GM19372 (cell line): ENCODE results near the gene C1orf74.
A peak's percentile ranks its signal among the peaks of the same experiment; 100 is the strongest.

Experiments used
- ATAC-seq: cut with Tn5 transposase; IDR thresholded peaks from one replicate; pipeline ENCODE4 v1.9.1; 2021; ENCODE audit warnings: mild to moderate bottlenecking, low read depth, moderate library complexity; ENCODE audit not compliant: unreplicated experiment

The C1orf74 gene

GRCh38 chr1:209784265-209785169, at the start of gene C1orf74:
Gene C1orf74, minus strand, starts transcription at chr1:209784559. Its CDS starts 925 bp downstream, at chr1:209783634.
- ATAC-seq: peak; percentile 98

GRCh38 chr1:209831615-209832014, 47.3 kb upstream of the C1orf74 start:
- no peak for ATAC-seq

- ATAC-seq: no peak
These were observed 46.4 kb upstream of the C1orf74 start for GRCh38 chr1:209830722-209831121.

GRCh38 chr1:209829716-209830115, 45.4 kb upstream of the C1orf74 start:
- ATAC-seq: no peak

- ATAC-seq: peak; percentile 83
These were observed 43.3 kb upstream of the C1orf74 start, which contains the start of gene UTP25 for GRCh38 chr1:209827384-209828262. Gene UTP25, plus strand, starts transcription at chr1:209827972. Its CDS starts 92 bp downstream, at chr1:209828064.

- ATAC-seq: no peak
These were observed 41.5 kb upstream of the C1orf74 start for GRCh38 chr1:209825591-209826434.

GRCh38 chr1:209823143-209824041, 39.0 kb upstream of the C1orf74 start:
- peak; percentile 39 for ATAC-seq

- ATAC-seq: no peak
These were observed 38.3 kb upstream of the C1orf74 start for GRCh38 chr1:209822706-209823105.

GRCh38 chr1:209820986-209821385, 36.6 kb upstream of the C1orf74 start:
- no peak for ATAC-seq

- ATAC-seq: no peak
These were observed 34.7 kb upstream of the C1orf74 start for GRCh38 chr1:209819058-209819457.

- no peak for ATAC-seq
These were observed 33.3 kb upstream of the C1orf74 start for GRCh38 chr1:209817691-209818090.

GRCh38 chr1:209816923-209817322, 32.6 kb upstream of the C1orf74 start:
- ATAC-seq: no peak

GRCh38 chr1:209815931-209816341, 31.6 kb upstream of the C1orf74 start:
- ATAC-seq: no peak

- ATAC-seq: no peak
These were observed 31.1 kb upstream of the C1orf74 start for GRCh38 chr1:209815490-209815889.

GRCh38 chr1:209813902-209814301, 29.5 kb upstream of the C1orf74 start:
- ATAC-seq: no peak

- no peak for ATAC-seq
These were observed 26.4 kb upstream of the C1orf74 start for GRCh38 chr1:209810783-209811182.

- no peak for ATAC-seq
These were observed 25.3 kb upstream of the C1orf74 start for GRCh38 chr1:209809611-209810010.

GRCh38 chr1:209808059-209808581, 23.8 kb upstream of the C1orf74 start:
- no peak for ATAC-seq

- no peak for ATAC-seq
These were observed 23.1 kb upstream of the C1orf74 start for GRCh38 chr1:209807509-209807908.
